BJ (cell line): Measurements from ENCODE around the gene TAS1R3. TPM values are rescaled to one million over a fixed set of nuclear protein-coding genes. Genes with fewer than 3 reads are reported as not detected.
A peak's percentile ranks its signal among the peaks of the same experiment; 100 is the strongest.

ENCODE experiments used
- CTCF ChIA-PET: fragments of 350-600 bp; formaldehyde crosslinking; extraction: SDS; loops from one replicate; lab custom pipeline; 2021; ENCODE audit warnings: antibody characterized with exemption, inconsistent platforms; lab: Yijun Ruan, JAX
- POLR2A ChIA-PET: fragments of 300-600 bp; sonication (Branson Sonifier 250); formaldehyde crosslinking; extraction: SDS; loops from one replicate; lab custom pipeline; 2021; ENCODE audit warnings: antibody characterized with exemption; lab: Charles Lee
- DNase-seq: peaks from one replicate; pipeline ENCODE4 v3.0.0-alpha.2; 2011; ENCODE audit warnings: low read depth
- H3K27me3 ChIP-seq: 2 replicates; pipeline ENCODE4 v1.6.0; 2011; ENCODE audit warnings: low read length; ENCODE audit not compliant: control insufficient read depth, insufficient read depth
- H3K36me3 ChIP-seq: 2 replicates; pipeline ENCODE4 v1.5.1; 2011; ENCODE audit warnings: low read length; ENCODE audit not compliant: control insufficient read depth, insufficient read depth
- H3K4me3 ChIP-seq: 2 replicates; pipeline ENCODE4 v1.5.1; 2011; ENCODE audit warnings: low read depth, mild to moderate bottlenecking, control low read depth, low read length
- polyA plus RNA-seq: library from polyadenylated mRNA; depleted of rRNA; stranded (reverse); fragments of >200 nt; gene quantifications from 2 replicates; pipeline ENCODE4 v1.2.3, GENCODE V29; 2011
- TF ChIP-seq, protein P1 (sequence below): IDR thresholded peaks from 2 replicates; pipeline ENCODE4 v1.5.1; 2011; ENCODE audit warnings: low read depth, mild to moderate bottlenecking, control low read depth, inconsistent platforms, low read length, moderate library complexity; ENCODE audit not compliant: insufficient read depth

The TAS1R3 gene
- polyA plus RNA-seq, 1 experiment = 0.11 TPM

DNA sequence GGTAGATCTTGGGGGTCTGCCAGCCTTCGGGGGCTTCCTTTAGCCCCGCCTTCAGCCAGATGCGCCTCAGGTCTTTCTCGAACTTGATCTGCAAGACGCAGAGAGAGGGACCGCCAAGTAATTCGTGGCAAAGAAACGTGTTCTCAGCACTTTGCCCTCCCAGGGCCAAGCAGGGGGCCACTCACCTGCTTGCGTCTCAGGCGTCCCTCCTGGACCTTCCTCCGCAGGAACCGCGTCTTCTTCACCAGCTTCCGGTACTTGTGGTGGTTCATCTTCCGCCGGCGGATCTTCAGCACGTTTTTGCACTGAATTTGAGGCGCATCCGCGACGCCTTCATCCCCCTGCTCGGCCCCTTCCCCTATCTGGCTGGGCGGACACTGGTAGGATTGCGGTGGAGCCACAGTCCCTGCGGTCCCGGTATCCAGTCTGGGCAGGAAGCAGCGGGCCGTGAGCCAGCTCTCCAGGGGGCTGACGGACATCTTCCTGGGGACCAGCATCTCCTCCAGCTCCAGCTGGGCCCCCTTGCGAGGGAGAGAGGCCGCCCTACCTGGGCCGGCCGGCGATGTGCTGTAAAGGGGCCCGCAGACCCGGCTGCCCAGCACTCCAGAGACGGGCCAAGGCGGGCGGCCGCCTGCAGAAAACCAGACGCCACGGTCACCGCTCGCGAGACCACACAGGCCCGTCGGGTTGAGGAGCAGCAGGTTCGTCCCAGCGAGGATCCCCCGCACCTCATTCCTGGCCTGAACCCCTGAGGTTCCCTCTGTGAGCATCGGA lies 42.9 kb downstream of the TAS1R3 start:
- Histone ChIP-seq H3K27me3 (no peaks in the 10 kb centered on the region), H3K4me3 (peak overlapping the region; percentile 78), H3K36me3 (peaks cover 5% of the 10 kb centered on the region)
- CTCF ChIA-PET = interaction anchor here (0.7 to 6.4 kb wide), 5 partner anchors 14 to 251 kb away, joined by 3 to 46 read pairs (median 3); partner anchors contain the start of gene DVL1
- DNase-seq = no peak
- TF ChIP-seq, protein P1, sequence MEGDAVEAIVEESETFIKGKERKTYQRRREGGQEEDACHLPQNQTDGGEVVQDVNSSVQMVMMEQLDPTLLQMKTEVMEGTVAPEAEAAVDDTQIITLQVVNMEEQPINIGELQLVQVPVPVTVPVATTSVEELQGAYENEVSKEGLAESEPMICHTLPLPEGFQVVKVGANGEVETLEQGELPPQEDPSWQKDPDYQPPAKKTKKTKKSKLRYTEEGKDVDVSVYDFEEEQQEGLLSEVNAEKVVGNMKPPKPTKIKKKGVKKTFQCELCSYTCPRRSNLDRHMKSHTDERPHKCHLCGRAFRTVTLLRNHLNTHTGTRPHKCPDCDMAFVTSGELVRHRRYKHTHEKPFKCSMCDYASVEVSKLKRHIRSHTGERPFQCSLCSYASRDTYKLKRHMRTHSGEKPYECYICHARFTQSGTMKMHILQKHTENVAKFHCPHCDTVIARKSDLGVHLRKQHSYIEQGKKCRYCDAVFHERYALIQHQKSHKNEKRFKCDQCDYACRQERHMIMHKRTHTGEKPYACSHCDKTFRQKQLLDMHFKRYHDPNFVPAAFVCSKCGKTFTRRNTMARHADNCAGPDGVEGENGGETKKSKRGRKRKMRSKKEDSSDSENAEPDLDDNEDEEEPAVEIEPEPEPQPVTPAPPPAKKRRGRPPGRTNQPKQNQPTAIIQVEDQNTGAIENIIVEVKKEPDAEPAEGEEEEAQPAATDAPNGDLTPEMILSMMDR = no peak
- POLR2A ChIA-PET = interaction anchor here (0.6 to 1.2 kb wide), 2 partner anchors 25 to 56 kb away, joined by 4 to 6 read pairs; partner anchors contain the start of gene CCNL2

DNA sequence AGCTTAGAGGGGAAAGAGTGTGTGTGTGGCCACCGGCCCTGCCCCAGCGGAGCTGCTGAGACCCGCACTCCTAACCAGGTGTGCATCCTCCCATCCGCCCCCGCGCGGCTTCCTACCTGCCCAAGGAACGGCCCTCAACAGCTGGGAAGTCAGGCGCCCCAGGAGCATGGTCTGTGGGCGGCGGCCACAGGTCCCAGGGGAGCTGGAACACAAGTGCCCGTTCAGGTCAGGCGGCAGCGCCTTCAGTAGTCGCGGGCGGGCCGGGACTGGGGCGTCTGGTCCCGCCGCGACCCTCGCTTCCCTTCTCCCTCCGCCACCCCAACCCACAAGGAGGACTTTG lies 43.5 kb downstream of the TAS1R3 start:
- no peak for DNase-seq
- POLR2A ChIA-PET = interaction anchor here (0.5 to 1.2 kb wide), 3 partner anchors 25 to 534 kb away, joined by 4 to 19 read pairs (median 6); partner anchors contain the start of gene CCNL2
- CTCF ChIA-PET = interaction anchor here (0.7 to 6.4 kb wide), 6 partner anchors 14 to 252 kb away, joined by 3 to 46 read pairs (median 4); partner anchors contain the start of gene DVL1
- Histone ChIP-seq H3K27me3 (no peaks in the 10 kb centered on the region), H3K36me3 (peaks cover 5% of the 10 kb centered on the region), H3K4me3 (peak overlapping the region; percentile 78)
- TF ChIP-seq, protein P1 = no peak

DNA sequence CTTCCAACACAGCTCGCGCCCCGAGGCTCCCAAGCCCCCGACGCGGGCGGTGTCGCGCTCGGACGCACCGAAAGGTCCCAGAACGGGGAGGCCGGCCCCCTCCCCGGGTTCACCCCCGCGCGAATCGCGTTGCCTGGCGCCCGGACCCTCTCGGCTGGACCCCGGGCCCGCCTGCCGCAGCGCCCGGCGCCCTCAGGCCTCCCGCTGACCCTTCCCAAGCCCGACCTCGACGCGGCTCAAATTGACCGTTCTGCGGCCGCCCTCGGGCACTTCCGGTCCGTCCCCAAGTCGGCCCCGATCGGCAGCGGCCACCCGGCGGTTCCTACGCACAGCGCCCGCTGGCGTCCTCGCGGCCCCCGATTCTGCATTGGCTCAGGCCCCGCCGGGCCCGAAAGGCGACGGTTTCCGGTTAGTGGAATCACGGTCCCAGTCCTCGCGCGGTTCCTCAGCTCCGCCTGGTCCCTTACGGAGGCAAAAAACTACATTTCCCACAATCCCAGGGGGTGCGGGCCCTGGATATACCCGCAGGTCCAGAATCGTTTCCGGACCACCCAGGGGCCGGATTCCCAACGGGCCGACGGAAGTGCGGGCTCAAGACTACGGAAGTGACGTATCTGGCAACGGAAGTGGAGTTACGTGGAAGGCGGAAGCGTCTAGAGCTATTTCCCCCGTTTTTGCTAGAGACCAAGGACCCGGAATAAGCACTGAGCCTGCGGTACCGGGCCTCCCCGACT lies 44.0 kb downstream of the TAS1R3 start, which contains the start of gene AURKAIP1:
Gene AURKAIP1 (minus strand): TSS at position 279 of the 734 bp plus-strand sequence. CDS start 451 bp downstream, outside the sequence.
- DNase-seq = peak; percentile 99
- H3K27me3 ChIP-seq = no peaks in the 10 kb centered on the region
- peak within 1 kb of the TSS; percentile 78 for H3K4me3 ChIP-seq
- ChIA-PET POLR2A (interaction anchor here (0.5 to 1.2 kb wide), 8 partner anchors 16 to 534 kb away, joined by 3 to 19 read pairs (median 5); partner anchors contain the start of genes CCNL2 and MXRA8), CTCF (interaction anchor here (0.6 to 6.4 kb wide), 10 partner anchors 10 to 1941 kb away, joined by 3 to 46 read pairs (median 4); partner anchors contain the start of genes CCNL2 and DVL1)
- peaks cover 5% of the 10 kb centered on the region for H3K36me3 ChIP-seq
- TF ChIP-seq, protein P1 = peak; percentile 51

DNA sequence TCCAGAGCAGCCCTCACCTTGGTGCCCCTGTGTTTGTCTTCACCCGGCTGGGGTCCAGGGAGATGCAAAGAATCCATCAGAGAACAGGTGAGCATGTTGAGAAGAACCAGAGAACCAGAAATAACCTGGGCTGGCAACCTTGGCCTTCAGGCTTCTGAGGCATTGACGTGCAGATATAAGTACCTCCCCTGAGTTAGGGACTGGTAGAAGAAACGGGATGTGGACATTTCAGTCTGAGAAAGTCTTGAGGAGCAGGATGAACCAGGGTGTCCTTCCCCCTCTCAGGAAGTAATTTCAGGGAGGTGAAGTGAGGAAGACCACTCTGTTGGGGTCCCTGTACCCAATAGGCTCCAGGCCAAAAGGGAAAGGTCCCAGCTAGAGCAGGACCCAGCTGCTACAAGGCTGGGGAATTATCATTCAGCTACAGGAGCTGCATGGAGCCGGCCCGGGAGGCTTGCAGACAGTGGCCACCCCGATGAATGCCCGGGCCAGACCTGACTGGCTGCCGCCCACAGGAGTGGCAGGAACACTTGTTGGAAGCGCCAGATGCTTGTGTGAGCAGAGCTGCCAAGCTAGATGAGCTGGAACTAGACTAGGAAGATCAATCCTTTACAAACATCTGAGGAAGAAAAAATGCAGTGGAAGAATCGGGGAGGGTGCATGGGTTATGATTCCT lies 45.6 kb downstream of the TAS1R3 start:
- no peak for DNase-seq
- ChIA-PET CTCF (interaction anchor here (1.4 to 1.5 kb wide), 3 partner anchors 14 to 64 kb away, joined by 4 to 6 read pairs (median 5); partner anchors contain the start of gene CCNL2), POLR2A (no interaction called here)
- TF ChIP-seq, protein P1 = no peak
- Histone ChIP-seq H3K27me3 (no peaks in the 10 kb centered on the region), H3K36me3 (peaks cover 9% of the 10 kb centered on the region), H3K4me3 (no peak overlapping the region)
